Prostate gland (tissue), 2 donors: ENCODE measurements around the gene CD72.

ENCODE experiments used
- POLR2A ChIP-seq: fragments of 450-650 bp; IDR thresholded peaks from one replicate; pipeline ENCODE4 v1.6.1; 2016; ENCODE audit warnings: antibody characterized with exemption, mild to moderate bottlenecking
- POLR2AphosphoS5 ChIP-seq: sonication (generic); formaldehyde crosslinking; IDR thresholded peaks from one replicate; pipeline ENCODE4 v1.6.1; 2017; ENCODE audit warnings: antibody characterized with exemption
- TF ChIP-seq, protein P1 (sequence below), 4 experiments: fragments of 200-600 bp in 2 of 4; fragments of 450-650 bp in 2 of 4; sonication (generic) in 2 of 4; IDR thresholded peaks; 1 replicate in 3 of 4; 2 replicates in 1 of 4; pipeline ENCODE4 v1.5.1; 2016 to 2019; ENCODE audit warnings: antibody characterized with exemption in 4 of 4, mild to moderate bottlenecking in 2 of 4, moderate library complexity in 2 of 4

DNA sequence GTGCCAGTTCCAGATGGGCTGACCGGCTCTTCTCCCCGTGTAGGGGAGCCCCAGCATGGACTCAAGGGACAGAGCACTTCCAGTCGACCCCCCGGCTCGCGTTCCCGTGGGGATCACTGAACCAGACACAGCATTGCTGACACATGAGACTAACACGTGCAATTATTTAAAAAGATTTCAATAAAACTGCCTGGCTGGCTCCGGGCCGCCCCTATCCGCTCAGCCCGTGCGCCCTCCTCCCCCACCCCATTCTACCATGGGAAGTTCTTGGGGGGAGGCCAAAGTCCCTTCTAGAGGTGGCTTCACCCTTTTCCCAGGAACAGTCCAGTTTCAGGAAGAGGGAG lies 8.4 kb downstream of the CD72 start:
- TF ChIP-seq, protein P1, sequence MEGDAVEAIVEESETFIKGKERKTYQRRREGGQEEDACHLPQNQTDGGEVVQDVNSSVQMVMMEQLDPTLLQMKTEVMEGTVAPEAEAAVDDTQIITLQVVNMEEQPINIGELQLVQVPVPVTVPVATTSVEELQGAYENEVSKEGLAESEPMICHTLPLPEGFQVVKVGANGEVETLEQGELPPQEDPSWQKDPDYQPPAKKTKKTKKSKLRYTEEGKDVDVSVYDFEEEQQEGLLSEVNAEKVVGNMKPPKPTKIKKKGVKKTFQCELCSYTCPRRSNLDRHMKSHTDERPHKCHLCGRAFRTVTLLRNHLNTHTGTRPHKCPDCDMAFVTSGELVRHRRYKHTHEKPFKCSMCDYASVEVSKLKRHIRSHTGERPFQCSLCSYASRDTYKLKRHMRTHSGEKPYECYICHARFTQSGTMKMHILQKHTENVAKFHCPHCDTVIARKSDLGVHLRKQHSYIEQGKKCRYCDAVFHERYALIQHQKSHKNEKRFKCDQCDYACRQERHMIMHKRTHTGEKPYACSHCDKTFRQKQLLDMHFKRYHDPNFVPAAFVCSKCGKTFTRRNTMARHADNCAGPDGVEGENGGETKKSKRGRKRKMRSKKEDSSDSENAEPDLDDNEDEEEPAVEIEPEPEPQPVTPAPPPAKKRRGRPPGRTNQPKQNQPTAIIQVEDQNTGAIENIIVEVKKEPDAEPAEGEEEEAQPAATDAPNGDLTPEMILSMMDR (IDR thresholded peaks at IDR 0.05), result no peak
- no peak for TF ChIP-seq POLR2A
- TF ChIP-seq POLR2AphosphoS5, result no peak
